Cardiac muscle cell (in vitro differentiated cells and primary cell): ENCODE data around the gene PRPF6. TPM values are rescaled to one million over a fixed set of nuclear protein-coding genes. Genes with fewer than 3 reads are reported as not detected.

Experiments used
- DNase-seq, 2 donors: peaks; one replicate each; pipeline versions ENCODE4 v3.0.0 to v3.0.0-alpha.2; 2010 to 2017; ENCODE audit warnings: low read depth in 1 of 2, low spot score in 1 of 2
- H3K27ac ChIP-seq: fragments of 200-600 bp; sonication (generic); 2 replicates; pipeline ENCODE4 v1.5.1; 2016
- H3K27me3 ChIP-seq: fragments of 200-600 bp; sonication (generic); 2 replicates; pipeline ENCODE4 v1.6.0; 2016; ENCODE audit warnings: control low read depth
- H3K36me3 ChIP-seq: fragments of 200-600 bp; sonication (generic); 2 replicates; pipeline ENCODE4 v1.5.1; 2016; ENCODE audit warnings: control low read depth
- H3K4me1 ChIP-seq: fragments of 200-600 bp; sonication (generic); 2 replicates; pipeline ENCODE4 v1.8.1; 2017; ENCODE audit warnings: low read depth, mild to moderate bottlenecking, mixed run types
- H3K4me3 ChIP-seq: fragments of 200-600 bp; sonication (generic); 2 replicates; pipeline ENCODE4 v1.5.1; 2016; ENCODE audit warnings: mild to moderate bottlenecking
- H3K9me3 ChIP-seq: fragments of 200-600 bp; sonication (generic); 2 replicates; pipeline ENCODE4 v1.5.1; 2017; ENCODE audit warnings: low read depth, mild to moderate bottlenecking, control low read depth
- polyA plus RNA-seq: library from polyadenylated mRNA; unstranded; fragments of >200 nt; fragmentation: Nextera tagmentation; extraction: Ambion mirVana; gene quantifications from 2 replicates; pipeline ENCODE4 v1.2.1, GENCODE V29; 2016
- total RNA-seq: library from RNA; depleted of rRNA; stranded (reverse); fragments of >200 nt; gene quantifications from 2 replicates; pipeline ENCODE4 v1.2.3, GENCODE V29; 2016
- TF ChIP-seq, protein P1 (sequence below): IDR thresholded peaks from 2 replicates; pipeline ENCODE4 v1.5.1; 2012; ENCODE audit warnings: low read depth, mild to moderate bottlenecking, low read length

PRPF6 gene
- total and polyA plus RNA-seq, 2 experiments from 2014 or later: 67.6 to 73.5 TPM

DNA sequence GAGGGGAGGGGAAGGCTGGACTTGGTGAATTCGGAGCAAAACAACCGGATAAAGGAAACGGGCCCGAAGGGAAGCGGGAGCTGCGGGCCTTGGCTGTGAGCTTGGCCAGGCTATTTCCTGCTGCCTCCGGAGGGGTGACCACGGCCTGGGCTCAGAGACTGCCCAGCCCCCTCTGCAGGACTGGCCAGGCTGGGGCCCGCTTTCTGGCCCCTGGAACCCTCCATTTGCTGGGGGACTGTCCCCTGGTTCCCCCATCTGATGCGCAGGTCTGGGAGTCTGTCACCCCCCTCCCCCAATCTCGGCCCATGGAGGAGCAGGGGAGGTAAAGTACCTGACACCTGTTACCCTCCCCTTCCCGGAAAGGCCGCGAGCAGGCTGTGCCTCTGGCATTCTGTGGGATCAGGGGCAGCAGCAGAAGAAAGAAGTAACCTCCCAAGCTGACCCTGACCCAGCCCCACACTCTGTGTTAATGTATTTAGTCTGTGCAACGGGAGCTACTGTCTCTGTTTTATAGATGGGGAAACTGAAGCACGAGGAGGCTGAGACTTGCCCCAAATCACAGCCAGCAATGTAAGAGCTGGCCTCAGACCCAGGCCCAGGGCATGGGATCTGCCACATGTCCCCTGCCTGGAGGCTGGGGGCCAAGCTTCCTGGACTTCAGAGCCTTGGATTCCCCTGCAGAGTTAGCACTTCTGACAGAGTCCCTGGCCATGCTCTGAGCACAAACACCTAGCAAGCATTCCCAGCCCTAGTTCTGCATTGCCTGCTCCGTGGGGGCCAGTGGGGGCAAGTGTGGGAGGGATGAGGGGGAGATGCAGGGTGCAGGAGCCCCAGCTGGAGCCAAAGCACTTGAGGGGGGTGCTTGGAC, 58.6 kb downstream of the PRPF6 start:
- Histone ChIP-seq H3K27me3 (peaks cover 74% of the 10 kb centered on the region), H3K4me1 (peaks cover 8% of the 10 kb centered on the region)

DNA sequence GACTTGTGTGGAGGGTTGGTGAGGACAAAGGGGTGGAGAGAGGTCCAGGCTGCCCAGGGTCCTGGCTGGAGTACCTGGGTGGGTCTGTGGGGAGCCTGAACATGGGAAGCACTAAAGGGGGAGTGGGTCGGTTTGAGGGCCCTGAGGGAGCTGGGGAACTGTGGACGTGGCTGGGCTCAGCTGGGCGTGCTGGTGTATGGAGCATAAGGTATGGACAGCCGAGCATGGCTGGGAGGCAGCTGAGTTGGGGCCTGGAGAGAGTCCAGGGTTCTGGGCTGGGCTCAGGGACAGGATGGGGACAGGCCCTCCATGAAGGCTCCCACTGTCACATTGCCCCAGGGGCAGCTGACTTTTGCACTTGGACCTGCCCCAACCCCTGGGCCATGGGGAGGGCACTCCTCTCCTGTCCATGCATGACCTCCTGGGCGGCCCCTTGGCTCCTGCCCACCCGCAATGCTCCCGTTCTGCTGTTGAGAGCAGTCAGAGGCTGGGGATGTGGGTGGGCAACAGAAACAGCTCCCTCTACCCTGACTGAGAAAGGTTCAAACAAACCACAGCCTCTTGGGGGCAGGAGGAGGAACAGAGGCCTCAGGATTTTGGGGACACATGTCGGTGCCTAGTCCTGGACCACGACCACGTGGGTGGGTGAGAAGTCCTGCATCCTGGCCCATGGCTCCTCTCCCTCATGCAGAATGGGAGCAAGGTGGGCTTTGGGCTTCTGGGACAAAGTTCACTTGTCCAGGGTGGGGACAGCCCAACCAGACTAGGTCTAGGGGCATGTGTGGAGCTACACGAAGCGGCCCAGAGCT, 59.5 kb downstream of the PRPF6 start:
- H3K9me3 ChIP-seq: no peaks in the 10 kb centered on the region
- H3K27ac ChIP-seq: no peak overlapping the region
- peaks cover 8% of the 10 kb centered on the region for H3K4me1 ChIP-seq
- TF ChIP-seq, protein P1, sequence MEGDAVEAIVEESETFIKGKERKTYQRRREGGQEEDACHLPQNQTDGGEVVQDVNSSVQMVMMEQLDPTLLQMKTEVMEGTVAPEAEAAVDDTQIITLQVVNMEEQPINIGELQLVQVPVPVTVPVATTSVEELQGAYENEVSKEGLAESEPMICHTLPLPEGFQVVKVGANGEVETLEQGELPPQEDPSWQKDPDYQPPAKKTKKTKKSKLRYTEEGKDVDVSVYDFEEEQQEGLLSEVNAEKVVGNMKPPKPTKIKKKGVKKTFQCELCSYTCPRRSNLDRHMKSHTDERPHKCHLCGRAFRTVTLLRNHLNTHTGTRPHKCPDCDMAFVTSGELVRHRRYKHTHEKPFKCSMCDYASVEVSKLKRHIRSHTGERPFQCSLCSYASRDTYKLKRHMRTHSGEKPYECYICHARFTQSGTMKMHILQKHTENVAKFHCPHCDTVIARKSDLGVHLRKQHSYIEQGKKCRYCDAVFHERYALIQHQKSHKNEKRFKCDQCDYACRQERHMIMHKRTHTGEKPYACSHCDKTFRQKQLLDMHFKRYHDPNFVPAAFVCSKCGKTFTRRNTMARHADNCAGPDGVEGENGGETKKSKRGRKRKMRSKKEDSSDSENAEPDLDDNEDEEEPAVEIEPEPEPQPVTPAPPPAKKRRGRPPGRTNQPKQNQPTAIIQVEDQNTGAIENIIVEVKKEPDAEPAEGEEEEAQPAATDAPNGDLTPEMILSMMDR: no peak
- H3K36me3 ChIP-seq: no peaks in the 10 kb centered on the region
- peaks cover 83% of the 10 kb centered on the region for H3K27me3 ChIP-seq
- DNase-seq: no peak
- H3K4me3 ChIP-seq: no peak overlapping the region

More for the DNA sequence above, 58.6 kb downstream of the PRPF6 start:
- Histone ChIP-seq H3K27ac (no peak overlapping the region), H3K36me3 (no peaks in the 10 kb centered on the region), H3K9me3 (no peaks in the 10 kb centered on the region), H3K4me3 (peak overlapping the region; percentile 25)
- TF ChIP-seq, protein P1: no peak
- DNase-seq: no peak

- Histone ChIP-seq H3K4me3 (no peak overlapping the region), H3K27ac (no peak overlapping the region), H3K36me3 (no peaks in the 10 kb centered on the region), H3K4me1 (peaks cover 1% of the 10 kb centered on the region), H3K27me3 (peaks cover 91% of the 10 kb centered on the region), H3K9me3 (no peaks in the 10 kb centered on the region)
- TF ChIP-seq, protein P1: no peak
- no peak for DNase-seq
These were observed 60.3 kb downstream of the PRPF6 start for GRCh38 chr20:64041040-64041780.

DNA sequence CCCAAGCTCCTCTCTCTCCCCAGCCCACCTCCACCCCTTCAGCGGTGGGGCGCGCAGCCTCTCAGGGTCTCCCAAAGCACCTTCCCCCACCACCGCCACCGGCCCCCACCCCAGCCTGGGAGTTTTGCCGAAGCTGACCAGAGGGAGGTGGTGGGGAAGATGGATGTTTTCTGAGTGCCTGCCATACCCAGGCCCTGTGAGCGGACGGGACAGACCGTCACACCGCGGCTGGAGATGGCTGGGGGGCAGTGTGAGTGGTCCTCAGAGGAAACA, 60.8 kb downstream of the PRPF6 start:
- H3K36me3 ChIP-seq: no peaks in the 10 kb centered on the region
- H3K27me3 ChIP-seq: peaks cover 96% of the 10 kb centered on the region
- TF ChIP-seq, protein P1: no peak
- H3K4me3 ChIP-seq: no peak overlapping the region
- DNase-seq: no peak
- no peaks in the 10 kb centered on the region for H3K4me1 ChIP-seq
- no peaks in the 10 kb centered on the region for H3K9me3 ChIP-seq
- H3K27ac ChIP-seq: no peak overlapping the region

- Histone ChIP-seq H3K27ac (no peak overlapping the region), H3K9me3 (no peaks in the 10 kb centered on the region), H3K4me1 (no peaks in the 10 kb centered on the region), H3K27me3 (peaks cover 96% of the 10 kb centered on the region), H3K4me3 (peak overlapping the region; percentile 30), H3K36me3 (no peaks in the 10 kb centered on the region)
- DNase-seq: no peak
- TF ChIP-seq, protein P1: no peak
These were observed 61.3 kb downstream of the PRPF6 start for GRCh38 chr20:64042054-64042781.
